CD4-positive, alpha-beta T cell (primary cell): ENCODE data around the gene BCAS1. TPM values are rescaled to one million over a fixed set of nuclear protein-coding genes. Genes with fewer than 3 reads are reported as not detected.

Experiments
- ATAC-seq: fragments of 200-7000 bp; cut with Tn5 transposase; one replicate; pipeline ENCODE4 v1.10.0; 2022; ENCODE audit warnings: mild to moderate bottlenecking; ENCODE audit not compliant: poor library complexity
- CTCF ChIA-PET: fragments of 350-600 bp; sonication (Branson Sonifier 250); formaldehyde crosslinking; loops from one replicate; lab custom pipeline; 2021; ENCODE audit warnings: antibody characterized with exemption, inconsistent platforms; lab: Charles Lee
- POLR2A ChIA-PET: fragments of 350-600 bp; sonication (Branson Sonifier 250); formaldehyde crosslinking; loops from one replicate; lab custom pipeline; 2021; ENCODE audit warnings: antibody characterized with exemption, inconsistent platforms; lab: Charles Lee
- DNase-seq, 14 experiments: peaks; one replicate each; pipeline ENCODE4 v3.0.0-alpha.2; 2013 to 2020; ENCODE audit warnings: mixed read lengths in 2 of 14
- H3K27ac ChIP-seq, 2 donors: one replicate each; pipeline versions ENCODE4 v1.5.1 to v1.7.0; 2013; ENCODE audit warnings: low read length in 2 of 2, low read depth in 1 of 2, mild to moderate bottlenecking in 1 of 2
- H3K27me3 ChIP-seq, 2 experiments: 1 replicate in 1 of 2; 2 replicates in 1 of 2; pipeline versions ENCODE4 v1.6.1 to v1.7.0; 2013; ENCODE audit warnings: low read length in 2 of 2, control low read depth in 1 of 2, mild to moderate bottlenecking in 1 of 2, moderate library complexity in 1 of 2; ENCODE audit not compliant: insufficient read depth in 2 of 2, control insufficient read depth in 1 of 2
- H3K36me3 ChIP-seq: one replicate; pipeline ENCODE4 v1.6.1; 2013; ENCODE audit warnings: low read length, control low read depth; ENCODE audit not compliant: insufficient read depth
- H3K4me1 ChIP-seq: one replicate; pipeline ENCODE4 v1.6.1; 2013; ENCODE audit warnings: low read length, control low read depth; ENCODE audit not compliant: insufficient read depth
- H3K4me3 ChIP-seq: one replicate; pipeline ENCODE4 v1.5.1; 2013; ENCODE audit warnings: mild to moderate bottlenecking, low read length, moderate library complexity
- H3K9me3 ChIP-seq, 2 experiments: 1 replicate in 1 of 2; 2 replicates in 1 of 2; pipeline versions ENCODE4 v1.6.1 to v1.7.0; 2013; ENCODE audit warnings: low read length in 2 of 2, mild to moderate bottlenecking in 2 of 2, control low read depth in 1 of 2, moderate library complexity in 1 of 2; ENCODE audit not compliant: control insufficient read depth in 1 of 2, insufficient read depth in 1 of 2
- H3K27ac Mint-ChIP-seq: one replicate; pipeline ENCODE4 v1.8.0; 2020; ENCODE audit warnings: mixed read lengths
- H3K27me3 Mint-ChIP-seq: one replicate; pipeline ENCODE4 v1.8.0; 2021; ENCODE audit warnings: mixed read lengths
- H3K36me3 Mint-ChIP-seq: one replicate; pipeline ENCODE4 v1.8.0; 2021; ENCODE audit warnings: low read depth, mixed read lengths
- H3K4me1 Mint-ChIP-seq: one replicate; pipeline ENCODE4 v1.8.0; 2021; ENCODE audit warnings: low read depth, mixed read lengths
- H3K4me3 Mint-ChIP-seq: one replicate; pipeline ENCODE4 v1.8.0; 2020; ENCODE audit warnings: mild to moderate bottlenecking, mixed read lengths
- H3K9me3 Mint-ChIP-seq: one replicate; pipeline ENCODE4 v1.8.0; 2020; ENCODE audit warnings: mixed read lengths
- CTCF ChIP-seq: fragments of 200-600 bp; IDR thresholded peaks from one replicate; pipeline ENCODE4 v1.8.0; 2022; ENCODE audit warnings: antibody characterized with exemption, mild to moderate bottlenecking
- intact Hi-C, 2 experiments: fragments of 100-400 bp; cut with DNase I in 1 of 2; cut with micrococcal nuclease in 1 of 2; formaldehyde crosslinking; loops; one replicate each; pipeline versions ENCODE4 v1.15.1 to v1.9.0; 2023 to 2025; cut with DNase I, micrococcal nuclease
- total RNA-seq, 174 experiments: library from RNA in 2 of 174; stranded (reverse) in 2 of 174; gene quantifications; one replicate each; pipeline ENCODE4 v1.2.3 and lab custom pipeline; 2021 to 2026

The BCAS1 gene
- total RNA-seq, 2 experiments from 2014 or later: 0.20 to 0.27 TPM

GRCh38 chr20:53929399-53929798 is 141.0 kb downstream of the BCAS1 start:
- peaks cover 39% of the 10 kb centered on the region for H3K4me1 Mint-ChIP-seq
- CTCF ChIA-PET: interaction anchor here (2.2 kb wide), 1 partner anchor 14 kb away, joined by 8 read pairs; no protein-coding TSS in a partner anchor

GRCh38 chr20:53927990-53928389 is 142.4 kb downstream of the BCAS1 start:
- ChIA-PET POLR2A (no interaction called here), CTCF (interaction anchor here (1.2 to 2.2 kb wide), 2 partner anchors 12 kb away, joined by 3 to 8 read pairs; no protein-coding TSS in a partner anchor)
- Histone ChIP-seq H3K9me3 (no peaks in the 10 kb centered on the region), H3K4me1 (peaks cover 11% of the 10 kb centered on the region), H3K4me3 (no peak overlapping the region), H3K27me3 (no peaks in the 10 kb centered on the region), H3K36me3 (no peaks in the 10 kb centered on the region), H3K27ac (no peak overlapping the region)
- ATAC-seq: no peak
- no peak overlapping the region for H3K4me3 Mint-ChIP-seq
- no peak for DNase-seq
- H3K36me3 Mint-ChIP-seq: no peaks in the 10 kb centered on the region
- H3K9me3 Mint-ChIP-seq: no peaks in the 10 kb centered on the region
- TF ChIP-seq CTCF: no peak
- intact Hi-C loops: no loop called here
- H3K4me1 Mint-ChIP-seq: peaks cover 26% of the 10 kb centered on the region
- H3K27ac Mint-ChIP-seq: no peak overlapping the region
- H3K27me3 Mint-ChIP-seq: no peaks in the 10 kb centered on the region

More at GRCh38 chr20:53929399-53929798, 141.0 kb downstream of the BCAS1 start:
- Histone ChIP-seq H3K27me3 (no peaks in the 10 kb centered on the region), H3K4me3 (no peak overlapping the region), H3K4me1 (peaks cover 20% of the 10 kb centered on the region), H3K27ac (no peak overlapping the region), H3K36me3 (no peaks in the 10 kb centered on the region), H3K9me3 (no peaks in the 10 kb centered on the region)
- DNase-seq (no peak), ATAC-seq (no peak)
- H3K36me3 Mint-ChIP-seq: no peaks in the 10 kb centered on the region
- H3K27me3 Mint-ChIP-seq: no peaks in the 10 kb centered on the region
- H3K9me3 Mint-ChIP-seq: no peaks in the 10 kb centered on the region
- no peak overlapping the region for H3K4me3 Mint-ChIP-seq
- no peak overlapping the region for H3K27ac Mint-ChIP-seq
- intact Hi-C loops: no loop called here
- POLR2A ChIA-PET: no interaction called here
- no peak for TF ChIP-seq CTCF

DNA sequence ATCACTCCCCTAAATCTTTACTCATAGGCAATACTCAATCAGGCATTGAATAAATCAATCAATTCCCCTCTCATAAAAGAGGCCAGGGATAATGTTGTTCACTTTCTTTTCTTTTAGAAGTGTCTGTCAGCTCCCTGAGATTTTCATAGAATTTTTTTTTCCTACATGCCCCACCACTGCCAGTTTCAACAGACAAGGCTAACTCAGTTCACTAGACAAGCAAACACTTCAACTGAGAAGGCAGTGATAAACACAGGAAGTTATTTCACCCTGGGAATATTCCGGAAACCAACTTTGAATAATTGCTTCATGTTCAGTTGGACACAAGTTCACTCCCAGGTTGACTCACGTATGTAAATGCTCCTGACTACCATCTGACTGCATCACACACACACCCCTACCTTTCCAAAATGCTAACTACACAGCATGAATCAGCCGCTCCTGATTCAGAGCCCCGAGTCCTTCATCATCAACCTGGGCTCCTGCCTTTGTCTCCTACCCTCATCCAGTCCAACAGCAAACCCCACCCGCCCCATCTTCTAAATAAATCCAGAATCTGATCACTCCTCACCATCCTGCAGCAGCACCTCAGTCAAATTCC is 143.9 kb downstream of the BCAS1 start:
- Mint-ChIP-seq H3K4me1 (peaks cover 23% of the 10 kb centered on the region), H3K27me3 (no peaks in the 10 kb centered on the region), H3K9me3 (no peaks in the 10 kb centered on the region), H3K36me3 (no peaks in the 10 kb centered on the region), H3K27ac (no peak overlapping the region), H3K4me3 (no peak overlapping the region)
- H3K36me3 ChIP-seq: no peaks in the 10 kb centered on the region
- ChIA-PET CTCF (interaction anchor here (1.4 kb wide), 1 partner anchor 11 kb away, joined by 6 read pairs; no protein-coding TSS in a partner anchor), POLR2A (no interaction called here)
- no peak overlapping the region for H3K4me3 ChIP-seq
- no peaks in the 10 kb centered on the region for H3K9me3 ChIP-seq
- DNase-seq (peak in 3 of 14 experiments; percentile 37 to 75 (median 61)), ATAC-seq (peak; percentile 58)
- peaks cover 11% of the 10 kb centered on the region for H3K4me1 ChIP-seq
- no peaks in the 10 kb centered on the region for H3K27me3 ChIP-seq
- intact Hi-C loops: no loop called here
- no peak overlapping the region for H3K27ac ChIP-seq
- no peak for TF ChIP-seq CTCF
